ENCODE measurements around the gene FOXO4.

GRCh38 chrX:71067089-71067488 lies 28.6 kb upstream of the FOXO4 start:
- TF ChIP-seq POLR2A (IDR thresholded peaks at IDR 0.05) (no peak), CTCF (IDR thresholded peaks at IDR 0.05 in 8 of 11, conservative IDR thresholded peaks at IDR 0.05 in 3 of 11) (no peak)
